Measurements from ENCODE around the gene KRTAP2-4.

KRTAP2-4 gene

GRCh38 chr17:41054025-41054424, 11.7 kb downstream of the KRTAP2-4 start:
- no peaks in the 10 kb centered on the region for H3K36me3 ChIP-seq (ENCODE audit: control insufficient read depth in 1 of 2, insufficient read depth in 2 of 2, low read depth in 1 of 2, low read length in 2 of 2)

GRCh38 chr17:41052566-41052965, 13.1 kb downstream of the KRTAP2-4 start:
- Histone ChIP-seq H2BK5ac (ENCODE audit: low read depth, low read length, poor library complexity, severe bottlenecking) (no peak overlapping the region), H3K36me3 (ENCODE audit: control insufficient read depth in 1 of 2, insufficient read depth in 2 of 2, low read depth in 1 of 2, low read length in 2 of 2) (no peaks in the 10 kb centered on the region), H3K4me2 (ENCODE audit: low read length, poor library complexity, severe bottlenecking) (no peak overlapping the region), H3K23ac (ENCODE audit: low read length in 2 of 2) (no peak overlapping the region), H2BK12ac (ENCODE audit: low read length in 2 of 2) (no peak overlapping the region), H3K4me1 (ENCODE audit: control insufficient read depth, insufficient read depth, low read depth, low read length) (peaks cover 5% of the 10 kb centered on the region), H3K79me1 (replicated peaks; ENCODE audit: low read length, poor library complexity, severe bottlenecking) (no peaks in the 10 kb centered on the region), H3K9ac (ENCODE audit: low read length) (no peak overlapping the region), H3K4me3 (ENCODE audit: insufficient read depth in 1 of 2, low read depth in 1 of 2, low read length in 2 of 2) (no peak overlapping the region), H2BK120ac (ENCODE audit: low read depth, low read length) (no peak overlapping the region), H3K9me3 (ENCODE audit: control insufficient read depth, low read length) (no peaks in the 10 kb centered on the region), H3K18ac (ENCODE audit: low read depth in 1 of 2, low read length in 2 of 2) (no peak overlapping the region), H2BK15ac (ENCODE audit: low read depth, poor library complexity, severe bottlenecking) (no peak overlapping the region), H3K27me3 (ENCODE audit: control insufficient read depth in 1 of 2, insufficient read depth in 1 of 2, low read length in 2 of 2) (no peaks in the 10 kb centered on the region), H3K14ac (ENCODE audit: low read length in 2 of 2) (no peak overlapping the region), H3K27ac (ENCODE audit: low read length, poor library complexity, severe bottlenecking) (no peak overlapping the region), H4K91ac (ENCODE audit: low read length) (no peak overlapping the region), H4K8ac (ENCODE audit: low read length) (no peak overlapping the region), H2AFZ (ENCODE audit: low read depth, low read length) (no peak overlapping the region), H3K4ac (ENCODE audit: low read depth in 1 of 2, low read length in 2 of 2) (no peak overlapping the region), H2AK5ac (ENCODE audit: low read length, severe bottlenecking) (no peak overlapping the region)
- no peak for DNase-seq

More at GRCh38 chr17:41054025-41054424, 11.7 kb downstream of the KRTAP2-4 start:
- H3K9me3 ChIP-seq (ENCODE audit: control insufficient read depth, low read length), result no peaks in the 10 kb centered on the region
- H2BK15ac ChIP-seq (ENCODE audit: low read depth, poor library complexity, severe bottlenecking), result no peak overlapping the region
- H2AFZ ChIP-seq (ENCODE audit: low read depth, low read length), result no peak overlapping the region
- H3K4me1 ChIP-seq (ENCODE audit: control insufficient read depth, insufficient read depth, low read depth, low read length), result peaks cover 2% of the 10 kb centered on the region
- H3K79me1 ChIP-seq (replicated peaks; ENCODE audit: low read length, poor library complexity, severe bottlenecking), result no peaks in the 10 kb centered on the region
- H3K23ac ChIP-seq (ENCODE audit: low read length in 2 of 2), result no peak overlapping the region
- H2BK12ac ChIP-seq (ENCODE audit: low read length in 2 of 2), result no peak overlapping the region
- H2BK5ac ChIP-seq (ENCODE audit: low read depth, low read length, poor library complexity, severe bottlenecking), result no peak overlapping the region
- no peak overlapping the region for H3K4me3 ChIP-seq (ENCODE audit: insufficient read depth in 1 of 2, low read depth in 1 of 2, low read length in 2 of 2)
- WGBS, result 93% methylated on average over 4 of the region's 4 CpGs
- no peak overlapping the region for H4K91ac ChIP-seq (ENCODE audit: low read length)
- no peaks in the 10 kb centered on the region for H3K27me3 ChIP-seq (ENCODE audit: control insufficient read depth in 1 of 2, insufficient read depth in 1 of 2, low read length in 2 of 2)
- no peak overlapping the region for H3K9ac ChIP-seq (ENCODE audit: low read length)
- H2BK120ac ChIP-seq (ENCODE audit: low read depth, low read length), result no peak overlapping the region
- no peak overlapping the region for H3K4ac ChIP-seq (ENCODE audit: low read depth in 1 of 2, low read length in 2 of 2)
- no peak overlapping the region for H3K18ac ChIP-seq (ENCODE audit: low read depth in 1 of 2, low read length in 2 of 2)
- no peak overlapping the region for H4K8ac ChIP-seq (ENCODE audit: low read length)
- DNase-seq, result no peak
- no peak overlapping the region for H3K4me2 ChIP-seq (ENCODE audit: low read length, poor library complexity, severe bottlenecking)
- no peak overlapping the region for H3K27ac ChIP-seq (ENCODE audit: low read length, poor library complexity, severe bottlenecking)
- H3K14ac ChIP-seq (ENCODE audit: low read length in 2 of 2), result no peak overlapping the region
- H2AK5ac ChIP-seq (ENCODE audit: low read length, severe bottlenecking), result no peak overlapping the region

GRCh38 chr17:41049110-41049509, 16.6 kb downstream of the KRTAP2-4 start:
- 20% methylated on average over 2 of the region's 2 CpGs for WGBS
- Histone ChIP-seq H3K36me3 (ENCODE audit: control insufficient read depth in 1 of 2, insufficient read depth in 2 of 2, low read depth in 1 of 2, low read length in 2 of 2) (no peaks in the 10 kb centered on the region), H2BK12ac (ENCODE audit: low read length in 2 of 2) (no peak overlapping the region), H3K9me3 (ENCODE audit: control insufficient read depth, low read length) (no peaks in the 10 kb centered on the region), H4K91ac (ENCODE audit: low read length) (no peak overlapping the region), H3K14ac (ENCODE audit: low read length in 2 of 2) (no peak overlapping the region), H3K27ac (ENCODE audit: low read length, poor library complexity, severe bottlenecking) (peak overlapping the region; percentile 57), H2BK120ac (ENCODE audit: low read depth, low read length) (no peak overlapping the region), H3K27me3 (ENCODE audit: control insufficient read depth in 1 of 2, insufficient read depth in 1 of 2, low read length in 2 of 2) (no peaks in the 10 kb centered on the region), H3K4ac (ENCODE audit: low read depth in 1 of 2, low read length in 2 of 2) (no peak overlapping the region), H3K18ac (ENCODE audit: low read depth in 1 of 2, low read length in 2 of 2) (no peak overlapping the region), H2AFZ (ENCODE audit: low read depth, low read length) (no peak overlapping the region), H2BK5ac (ENCODE audit: low read depth, low read length, poor library complexity, severe bottlenecking) (no peak overlapping the region), H3K4me2 (ENCODE audit: low read length, poor library complexity, severe bottlenecking) (peak overlapping the region; percentile 3), H3K79me1 (replicated peaks; ENCODE audit: low read length, poor library complexity, severe bottlenecking) (no peaks in the 10 kb centered on the region), H3K4me3 (ENCODE audit: insufficient read depth in 1 of 2, low read depth in 1 of 2, low read length in 2 of 2) (no peak overlapping the region), H3K4me1 (ENCODE audit: control insufficient read depth, insufficient read depth, low read depth, low read length) (peaks cover 8% of the 10 kb centered on the region), H3K23ac (ENCODE audit: low read length in 2 of 2) (no peak overlapping the region), H3K9ac (ENCODE audit: low read length) (peak overlapping the region; percentile 7), H2BK15ac (ENCODE audit: low read depth, poor library complexity, severe bottlenecking) (no peak overlapping the region), H2AK5ac (ENCODE audit: low read length, severe bottlenecking) (no peak overlapping the region), H4K8ac (ENCODE audit: low read length) (no peak overlapping the region)
- peak; percentile 78 for DNase-seq

GRCh38 chr17:41048441-41048840, 17.2 kb downstream of the KRTAP2-4 start:
- 54% methylated on average over 6 of the region's 7 CpGs for WGBS
- Histone ChIP-seq H3K23ac (ENCODE audit: low read length in 2 of 2) (no peak overlapping the region), H2BK12ac (ENCODE audit: low read length in 2 of 2) (no peak overlapping the region), H3K79me1 (replicated peaks; ENCODE audit: low read length, poor library complexity, severe bottlenecking) (no peaks in the 10 kb centered on the region), H2AK5ac (ENCODE audit: low read length, severe bottlenecking) (peak overlapping the region; percentile 50), H3K4me2 (ENCODE audit: low read length, poor library complexity, severe bottlenecking) (no peak overlapping the region), H3K27ac (ENCODE audit: low read length, poor library complexity, severe bottlenecking) (peak overlapping the region; percentile 57), H3K9me3 (ENCODE audit: control insufficient read depth, low read length) (no peaks in the 10 kb centered on the region), H2BK5ac (ENCODE audit: low read depth, low read length, poor library complexity, severe bottlenecking) (no peak overlapping the region), H4K91ac (ENCODE audit: low read length) (no peak overlapping the region), H4K8ac (ENCODE audit: low read length) (no peak overlapping the region), H2BK120ac (ENCODE audit: low read depth, low read length) (no peak overlapping the region), H3K4me1 (ENCODE audit: control insufficient read depth, insufficient read depth, low read depth, low read length) (peaks cover 8% of the 10 kb centered on the region), H3K14ac (ENCODE audit: low read length in 2 of 2) (no peak overlapping the region), H2BK15ac (ENCODE audit: low read depth, poor library complexity, severe bottlenecking) (no peak overlapping the region), H3K18ac (ENCODE audit: low read depth in 1 of 2, low read length in 2 of 2) (no peak overlapping the region), H2AFZ (ENCODE audit: low read depth, low read length) (no peak overlapping the region), H3K4ac (ENCODE audit: low read depth in 1 of 2, low read length in 2 of 2) (no peak overlapping the region), H3K27me3 (ENCODE audit: control insufficient read depth in 1 of 2, insufficient read depth in 1 of 2, low read length in 2 of 2) (no peaks in the 10 kb centered on the region), H3K4me3 (ENCODE audit: insufficient read depth in 1 of 2, low read depth in 1 of 2, low read length in 2 of 2) (no peak overlapping the region), H3K9ac (ENCODE audit: low read length) (peak overlapping the region; percentile 7), H3K36me3 (ENCODE audit: control insufficient read depth in 1 of 2, insufficient read depth in 2 of 2, low read depth in 1 of 2, low read length in 2 of 2) (no peaks in the 10 kb centered on the region)
- peak; percentile 31 for DNase-seq
